Peyer's patch (tissue), 4 donors: Measurements from ENCODE around the gene MCEE.

ENCODE experiments used
- POLR2A ChIP-seq, 2 donors: fragments of 450-650 bp; IDR thresholded peaks; one replicate each; pipeline ENCODE4 v1.5.1; 2017; ENCODE audit warnings: antibody characterized with exemption in 2 of 2, mild to moderate bottlenecking in 2 of 2, moderate library complexity in 2 of 2
- TF ChIP-seq, protein P1 (sequence below), 6 experiments: fragments of 450-650 bp in 4 of 6; fragments of 200-600 bp in 2 of 6; sonication (generic) in 1 of 6; IDR thresholded peaks; one replicate each; pipeline ENCODE4 v1.5.1; 2017 to 2019; ENCODE audit warnings: antibody characterized with exemption in 6 of 6, mild to moderate bottlenecking in 3 of 6, moderate library complexity in 1 of 6

DNA sequence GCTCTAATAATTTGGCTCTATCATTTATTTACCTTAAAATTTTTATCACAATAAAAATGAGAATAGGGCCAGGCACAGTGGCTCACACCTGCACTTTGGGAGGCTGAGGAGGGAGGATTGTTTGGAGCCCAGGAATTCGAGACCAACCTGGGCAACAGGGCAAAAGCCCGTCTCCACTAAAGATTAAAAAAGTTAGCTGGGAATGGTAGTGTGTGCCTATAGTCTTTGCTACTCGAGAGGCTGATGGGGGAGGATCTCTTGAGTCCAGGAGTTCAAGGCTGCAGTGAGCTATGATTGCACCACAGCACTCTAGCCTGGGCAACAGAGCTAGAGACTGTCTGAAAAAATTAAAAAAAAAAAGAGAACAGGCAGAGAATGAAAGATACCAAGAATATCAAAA, 6.1 kb upstream of the MCEE start:
- TF ChIP-seq, protein P1, sequence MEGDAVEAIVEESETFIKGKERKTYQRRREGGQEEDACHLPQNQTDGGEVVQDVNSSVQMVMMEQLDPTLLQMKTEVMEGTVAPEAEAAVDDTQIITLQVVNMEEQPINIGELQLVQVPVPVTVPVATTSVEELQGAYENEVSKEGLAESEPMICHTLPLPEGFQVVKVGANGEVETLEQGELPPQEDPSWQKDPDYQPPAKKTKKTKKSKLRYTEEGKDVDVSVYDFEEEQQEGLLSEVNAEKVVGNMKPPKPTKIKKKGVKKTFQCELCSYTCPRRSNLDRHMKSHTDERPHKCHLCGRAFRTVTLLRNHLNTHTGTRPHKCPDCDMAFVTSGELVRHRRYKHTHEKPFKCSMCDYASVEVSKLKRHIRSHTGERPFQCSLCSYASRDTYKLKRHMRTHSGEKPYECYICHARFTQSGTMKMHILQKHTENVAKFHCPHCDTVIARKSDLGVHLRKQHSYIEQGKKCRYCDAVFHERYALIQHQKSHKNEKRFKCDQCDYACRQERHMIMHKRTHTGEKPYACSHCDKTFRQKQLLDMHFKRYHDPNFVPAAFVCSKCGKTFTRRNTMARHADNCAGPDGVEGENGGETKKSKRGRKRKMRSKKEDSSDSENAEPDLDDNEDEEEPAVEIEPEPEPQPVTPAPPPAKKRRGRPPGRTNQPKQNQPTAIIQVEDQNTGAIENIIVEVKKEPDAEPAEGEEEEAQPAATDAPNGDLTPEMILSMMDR (IDR thresholded peaks at IDR 0.05) = no peak
- TF ChIP-seq POLR2A (IDR thresholded peaks at IDR 0.05) = no peak
